Pons (tissue), 1 donor: ENCODE results near the gene WNT1.

Experiments used
- DNase-seq: peaks from one replicate; pipeline ENCODE4 v3.0.0-alpha.2; 2016; ENCODE audit warnings: low spot score

Gene WNT1

GRCh38 chr12:48978291-48978740, at the start of gene WNT1:
TSS of gene WNT1 (plus strand) at chr12:48978322. CDS start at chr12:48978651, 329 bp downstream.
- DNase-seq = no peak

- DNase-seq = no peak
Observed at GRCh38 chr12:48929551-48929950, 48.6 kb upstream of the WNT1 start.

GRCh38 chr12:48930475-48930874, 47.6 kb upstream of the WNT1 start:
- DNase-seq = no peak

GRCh38 chr12:48932878-48933277, 45.2 kb upstream of the WNT1 start:
- no peak for DNase-seq

GRCh38 chr12:48933664-48934311, 44.3 kb upstream of the WNT1 start:
- DNase-seq = no peak

GRCh38 chr12:48934312-48934706, 43.8 kb upstream of the WNT1 start:
- DNase-seq = no peak

GRCh38 chr12:48936379-48936979, 41.6 kb upstream of the WNT1 start:
- peak; percentile 52 for DNase-seq

- DNase-seq = no peak
Observed at GRCh38 chr12:48937170-48937569, 41.0 kb upstream of the WNT1 start.

GRCh38 chr12:48938805-48939204, 39.3 kb upstream of the WNT1 start:
- no peak for DNase-seq

GRCh38 chr12:48940181-48940580, 37.9 kb upstream of the WNT1 start:
- DNase-seq = no peak

GRCh38 chr12:48943221-48943620, 34.9 kb upstream of the WNT1 start:
- no peak for DNase-seq

- peak; percentile 28 for DNase-seq
Observed at GRCh38 chr12:48946205-48946604, 31.9 kb upstream of the WNT1 start.

- no peak for DNase-seq
Observed at GRCh38 chr12:48946943-48947342, 31.2 kb upstream of the WNT1 start.

GRCh38 chr12:48947727-48948126, 30.4 kb upstream of the WNT1 start:
- DNase-seq = no peak

- no peak for DNase-seq
Observed at GRCh38 chr12:48952691-48953090, 25.4 kb upstream of the WNT1 start.

- DNase-seq = no peak
Observed at GRCh38 chr12:48954061-48954460, 24.1 kb upstream of the WNT1 start.

GRCh38 chr12:48954841-48955501, 23.2 kb upstream of the WNT1 start:
- DNase-seq = peak; percentile 48

GRCh38 chr12:48956279-48957140, 21.6 kb upstream of the WNT1 start:
- peak; percentile 84 for DNase-seq

- peak; percentile 86 for DNase-seq
Observed at GRCh38 chr12:48957141-48958048, 20.7 kb upstream of the WNT1 start, which contains the start of gene ARF3. TSS of gene ARF3 (minus strand) at chr12:48957487. CDS start at chr12:48941095, 16,392 bp downstream.

- peak; percentile 22 for DNase-seq
Observed at GRCh38 chr12:48958049-48958388, 20.1 kb upstream of the WNT1 start.

GRCh38 chr12:48960834-48961233, 17.3 kb upstream of the WNT1 start:
- no peak for DNase-seq
